K562 (cell line): ENCODE measurements around the gene CES1.

Source experiments
- CEBPB ChIP-seq: fragments of 450-650 bp; IDR thresholded peaks from 2 replicates; pipeline ENCODE4 v1.6.1; 2016; ENCODE audit warnings: missing genetic modification characterization, missing compliant biosample characterization
- CTCF ChIP-seq, 3 experiments: IDR thresholded peaks in 2 of 3; conservative IDR thresholded peaks in 1 of 3; 2 replicates each; pipeline ENCODE4 v1.5.1; 2011 to 2012; ENCODE audit warnings: low read length in 3 of 3, mild to moderate bottlenecking in 3 of 3, control low read depth in 2 of 3, improper control_type of control experiment in 1 of 3, inconsistent platforms in 1 of 3, low read depth in 1 of 3, mixed read lengths in 1 of 3, moderate library complexity in 1 of 3; ENCODE audit not compliant: insufficient read depth in 2 of 3
- HMBOX1 ChIP-seq: sonication (generic); IDR thresholded peaks from 2 replicates; pipeline ENCODE4 v1.6.1; 2016
- POU5F1 ChIP-seq: fragments of 150-350 bp; IDR thresholded peaks from 2 replicates; pipeline ENCODE4 v1.6.1; 2014; ENCODE audit warnings: borderline replicate concordance, low read length, low read depth, mild to moderate bottlenecking; ENCODE audit not compliant: partially characterized antibody
- SMARCC2 ChIP-seq: fragments of 450-650 bp; IDR thresholded peaks from 2 replicates; pipeline ENCODE4 v1.6.1; 2017; ENCODE audit warnings: antibody characterized with exemption, moderate library complexity, mild to moderate bottlenecking, low read depth
- U2AF2 ChIP-seq: fragments of 200-400 bp; formaldehyde crosslinking; optimal IDR thresholded peaks from 2 replicates; pipeline ENCODE3; 2017; ENCODE audit warnings: low read depth, mild to moderate bottlenecking, low read length
- USF1 ChIP-seq: sonication (generic); formaldehyde crosslinking; IDR thresholded peaks from 2 replicates; pipeline ENCODE4 v1.9.0; 2022; ENCODE audit warnings: mild to moderate bottlenecking, missing genetic modification reagents

GRCh38 chr16:55856950-55857349, 24.1 kb upstream of the CES1 start:
- no peak for TF ChIP-seq U2AF2
- no peak for TF ChIP-seq HMBOX1
- no peak for TF ChIP-seq CEBPB (tag)
- TF ChIP-seq SMARCC2: no peak
- no peak for TF ChIP-seq POU5F1
- no peak for TF ChIP-seq CTCF (IDR thresholded peaks at IDR 0.05 in 2 of 3, conservative IDR thresholded peaks at IDR 0.05 in 1 of 3; ENCODE audit: insufficient read depth in 2 of 3, low read depth in 1 of 3, low read length in 3 of 3)
- TF ChIP-seq USF1 (CRISPR knock-in tag): no peak
